Loucy (cell line): ENCODE results near the gene JAG2.

Experiments used
- CTCF ChIP-seq: fragments of 200-600 bp; sonication (generic); conservative IDR thresholded peaks from 2 replicates; pipeline ENCODE4 v1.5.1; 2014; ENCODE audit warnings: mild to moderate bottlenecking, antibody characterized with exemption, low read length
- EZH2phosphoT487 ChIP-seq: fragments of 200-600 bp; IDR thresholded peaks from 2 replicates; pipeline ENCODE4 v1.6.1; 2018; ENCODE audit warnings: antibody characterized with exemption, mild to moderate bottlenecking, moderate library complexity, borderline replicate concordance

GRCh38 chr14:105212541-105213300 is 44.1 kb upstream of the JAG2 start:
- TF ChIP-seq CTCF (no peak), EZH2phosphoT487 (no peak)
